ENCODE data around the gene EIF4EBP2.

Gene EIF4EBP2

GRCh38 chr10:70461397-70462348 lies 57.7 kb downstream of the EIF4EBP2 start:
- DNase-seq (ENCODE audit: low read depth) = no peak

DNA sequence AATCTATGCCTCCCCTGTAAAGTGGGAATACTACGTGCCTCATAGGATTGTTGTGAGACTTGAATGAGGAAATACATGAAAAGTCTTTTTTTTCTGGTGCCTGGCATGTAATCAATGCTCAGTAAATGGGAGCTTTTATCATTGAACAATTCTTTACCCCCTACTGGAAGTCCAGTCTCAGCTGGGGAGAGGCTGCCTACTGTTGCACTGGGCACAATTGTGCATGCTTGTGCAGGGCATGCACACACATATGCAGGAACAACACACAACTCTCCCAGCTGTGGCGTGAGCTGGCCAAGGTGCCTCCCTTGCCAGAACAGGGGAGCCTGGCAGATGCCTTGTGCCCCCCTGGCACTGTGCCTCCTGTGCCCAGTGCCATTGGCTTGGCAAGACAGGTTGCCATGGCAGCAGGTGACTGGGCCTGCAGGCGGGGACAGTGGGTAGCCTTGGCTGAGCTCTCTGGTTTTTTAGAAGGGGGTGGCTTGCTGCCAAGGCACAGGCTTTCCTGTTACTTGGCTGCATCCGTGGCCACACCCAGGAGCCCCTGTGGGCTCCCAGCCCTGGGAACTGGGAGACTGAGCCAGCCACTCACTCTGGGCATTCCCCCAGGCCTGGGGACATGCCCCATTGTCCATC lies 58.5 kb downstream of the EIF4EBP2 start:
- no peak for DNase-seq (ENCODE audit: low read depth)

- no peak for DNase-seq (ENCODE audit: low read depth)
Measured at GRCh38 chr10:70465278-70465677, 61.3 kb downstream of the EIF4EBP2 start.

- DNase-seq (ENCODE audit: low read depth) = no peak
Measured at GRCh38 chr10:70465832-70466231, 61.9 kb downstream of the EIF4EBP2 start.

GRCh38 chr10:70466951-70467350 lies 63.0 kb downstream of the EIF4EBP2 start:
- no peak for DNase-seq (ENCODE audit: low read depth)

- DNase-seq (ENCODE audit: low read depth) = no peak
Measured at GRCh38 chr10:70472799-70473454, 69.0 kb downstream of the EIF4EBP2 start.

DNA sequence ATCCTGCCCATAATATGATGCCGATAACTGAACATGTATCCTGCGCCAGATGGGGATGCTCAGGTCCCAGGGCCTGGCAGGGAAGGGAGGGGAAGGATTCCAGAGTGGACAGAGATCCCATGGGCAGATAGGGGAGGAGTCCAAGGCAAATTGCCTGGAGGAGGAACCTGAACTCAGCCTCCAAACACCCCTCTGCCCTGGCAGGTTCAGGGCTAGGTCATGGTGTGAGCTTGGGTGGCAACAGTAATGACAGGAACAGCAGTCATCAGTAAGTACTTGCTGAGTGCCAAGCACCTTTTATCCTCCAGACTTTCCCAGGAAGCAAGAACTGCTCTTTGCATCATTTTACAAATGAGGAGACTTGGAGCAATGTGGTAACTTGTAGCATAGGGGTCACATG lies 70.8 kb downstream of the EIF4EBP2 start:
- no peak for DNase-seq (ENCODE audit: low read depth)

DNA sequence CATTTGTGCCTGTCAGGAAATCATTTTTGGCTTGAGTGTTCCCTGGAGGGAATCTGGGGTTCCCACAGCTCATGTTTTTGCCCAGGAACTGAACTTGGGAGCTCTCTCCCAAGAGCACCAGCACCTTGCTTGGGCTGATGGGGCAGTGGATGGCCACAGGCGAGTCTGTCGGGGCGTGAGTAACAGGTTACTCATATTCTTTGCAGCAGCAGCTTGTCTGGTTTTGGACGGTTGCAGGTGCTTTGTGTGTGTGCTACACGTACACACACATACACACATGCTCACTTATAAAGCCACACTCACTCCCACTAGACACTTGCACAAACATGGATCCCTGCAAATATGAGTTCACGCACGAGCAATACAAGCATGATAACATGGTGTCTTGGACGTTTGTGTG lies 71.7 kb downstream of the EIF4EBP2 start:
- DNase-seq (ENCODE audit: low read depth) = no peak

DNA sequence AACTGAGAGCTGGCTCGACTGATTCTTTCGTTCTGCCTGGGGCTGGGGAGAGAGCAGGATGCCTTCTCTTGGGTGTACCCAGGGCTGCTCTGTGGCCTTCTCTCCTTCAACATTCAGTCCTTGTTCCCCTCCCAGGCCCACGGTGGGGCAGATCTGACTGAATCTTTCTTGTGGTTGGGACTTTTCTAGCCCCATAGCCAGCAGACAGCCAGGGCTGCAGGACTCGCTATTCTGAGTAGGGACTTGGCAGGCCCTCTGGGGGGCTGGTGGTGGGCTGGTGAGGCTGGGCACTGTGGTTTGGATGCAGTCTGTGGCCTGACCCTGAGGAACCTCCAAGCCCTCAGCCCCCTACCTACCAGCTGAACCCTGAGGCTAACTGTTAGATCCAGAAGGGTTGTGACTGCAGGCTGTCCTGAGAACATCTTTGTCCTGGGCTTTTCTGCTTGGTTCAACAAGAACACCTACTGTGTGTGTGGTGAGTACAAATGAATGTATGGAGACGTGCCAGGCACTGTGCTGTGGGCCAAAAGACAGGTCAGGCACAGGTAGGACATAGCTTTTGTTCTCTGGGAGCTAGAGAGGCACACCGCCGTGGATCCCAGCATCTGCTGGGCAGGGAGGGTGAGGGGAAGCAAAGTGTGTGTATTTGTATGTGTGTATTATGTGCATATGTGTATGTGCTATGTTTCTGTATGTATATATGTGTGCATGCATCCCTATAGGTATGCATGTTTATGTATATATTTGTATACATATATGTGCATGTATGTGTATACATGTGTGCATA lies 72.5 kb downstream of the EIF4EBP2 start:
- DNase-seq (ENCODE audit: low read depth) = no peak

GRCh38 chr10:70477661-70478162 lies 73.8 kb downstream of the EIF4EBP2 start:
- no peak for DNase-seq (ENCODE audit: low read depth)
